ENCODE measurements around the gene PATJ.

Gene PATJ

DNA sequence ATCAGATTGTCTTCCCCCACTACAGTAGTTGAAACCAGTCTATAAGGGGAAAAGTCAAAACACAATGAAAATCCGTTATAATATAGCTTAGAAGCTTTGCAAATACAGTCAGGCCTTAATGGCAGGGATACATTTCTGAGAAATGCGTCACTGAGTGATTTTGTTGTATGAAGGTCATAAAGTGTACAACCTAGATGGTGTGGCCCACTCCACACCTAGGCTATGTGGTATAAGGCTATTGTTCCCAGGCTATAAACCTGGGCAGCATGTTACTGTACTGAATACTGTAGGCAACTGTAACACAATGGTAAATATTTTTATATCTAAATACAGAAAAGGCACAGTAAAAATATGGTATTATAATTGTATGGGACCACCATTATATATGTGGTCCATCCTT, 264.4 kb downstream of the PATJ start:
- Histone ChIP-seq H3K4me2 (ENCODE audit: low read depth, low read length, poor library complexity, severe bottlenecking) (no peak overlapping the region), H3K9me3 (ENCODE audit: insufficient read depth, low read length) (no peaks in the 10 kb centered on the region), H3K27ac (ENCODE audit: low read depth, low read length) (no peak overlapping the region), H3K79me2 (ENCODE audit: insufficient read depth, low read length) (no peaks in the 10 kb centered on the region), H3K36me3 (ENCODE audit: low read length) (no peaks in the 10 kb centered on the region), H3F3A (ENCODE audit: insufficient read depth) (no peaks in the 10 kb centered on the region), H3K27me3 (ENCODE audit: low read length) (no peaks in the 10 kb centered on the region), H3K9ac (ENCODE audit: low read length) (no peak overlapping the region), H4K20me1 (ENCODE audit: low read depth, low read length) (no peaks in the 10 kb centered on the region), H2AFZ (ENCODE audit: low read depth, low read length, severe bottlenecking) (no peak overlapping the region), H3K9me2 (replicated peaks; ENCODE audit: insufficient read depth, low read length) (no peaks in the 10 kb centered on the region), H3K4me3 (ENCODE audit: insufficient read depth, low read length, poor library complexity, severe bottlenecking) (no peak overlapping the region)
- no peak for TF ChIP-seq EZH2phosphoT487 (conservative IDR thresholded peaks at IDR 0.05; ENCODE audit: low read length)
- TF ChIP-seq, protein P1, sequence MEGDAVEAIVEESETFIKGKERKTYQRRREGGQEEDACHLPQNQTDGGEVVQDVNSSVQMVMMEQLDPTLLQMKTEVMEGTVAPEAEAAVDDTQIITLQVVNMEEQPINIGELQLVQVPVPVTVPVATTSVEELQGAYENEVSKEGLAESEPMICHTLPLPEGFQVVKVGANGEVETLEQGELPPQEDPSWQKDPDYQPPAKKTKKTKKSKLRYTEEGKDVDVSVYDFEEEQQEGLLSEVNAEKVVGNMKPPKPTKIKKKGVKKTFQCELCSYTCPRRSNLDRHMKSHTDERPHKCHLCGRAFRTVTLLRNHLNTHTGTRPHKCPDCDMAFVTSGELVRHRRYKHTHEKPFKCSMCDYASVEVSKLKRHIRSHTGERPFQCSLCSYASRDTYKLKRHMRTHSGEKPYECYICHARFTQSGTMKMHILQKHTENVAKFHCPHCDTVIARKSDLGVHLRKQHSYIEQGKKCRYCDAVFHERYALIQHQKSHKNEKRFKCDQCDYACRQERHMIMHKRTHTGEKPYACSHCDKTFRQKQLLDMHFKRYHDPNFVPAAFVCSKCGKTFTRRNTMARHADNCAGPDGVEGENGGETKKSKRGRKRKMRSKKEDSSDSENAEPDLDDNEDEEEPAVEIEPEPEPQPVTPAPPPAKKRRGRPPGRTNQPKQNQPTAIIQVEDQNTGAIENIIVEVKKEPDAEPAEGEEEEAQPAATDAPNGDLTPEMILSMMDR (IDR thresholded peaks at IDR 0.05; ENCODE audit: insufficient read depth, low read length, poor library complexity, severe bottlenecking): no peak

DNA sequence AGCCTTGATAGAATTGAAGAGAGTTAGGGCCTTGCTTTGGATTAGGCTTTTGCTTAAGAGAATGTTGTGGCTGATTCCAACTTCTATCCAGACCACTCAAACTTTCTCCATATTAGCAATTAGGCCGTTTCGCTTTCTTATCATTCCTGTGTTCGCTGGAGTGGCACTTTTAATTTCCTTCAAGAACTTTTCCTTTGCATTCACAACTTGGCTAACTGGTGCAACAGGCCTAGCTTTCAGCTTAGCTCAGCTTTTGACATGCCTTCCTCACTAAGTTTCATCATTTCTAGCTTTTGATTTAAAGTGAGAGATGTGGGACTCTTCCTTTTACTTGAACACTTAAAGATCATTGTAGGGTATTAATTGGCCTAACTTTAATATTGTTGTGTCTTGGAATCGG, 268.7 kb downstream of the PATJ start:
- Histone ChIP-seq H3F3A (ENCODE audit: insufficient read depth) (no peaks in the 10 kb centered on the region), H4K20me1 (ENCODE audit: low read depth, low read length) (no peaks in the 10 kb centered on the region), H3K9ac (ENCODE audit: low read length) (no peak overlapping the region), H3K4me2 (ENCODE audit: low read depth, low read length, poor library complexity, severe bottlenecking) (no peak overlapping the region), H3K36me3 (ENCODE audit: low read length) (no peaks in the 10 kb centered on the region), H3K9me3 (ENCODE audit: insufficient read depth, low read length) (no peaks in the 10 kb centered on the region), H3K27ac (ENCODE audit: low read depth, low read length) (no peak overlapping the region), H3K9me2 (replicated peaks; ENCODE audit: insufficient read depth, low read length) (no peaks in the 10 kb centered on the region), H3K27me3 (ENCODE audit: low read length) (no peaks in the 10 kb centered on the region), H3K4me3 (ENCODE audit: insufficient read depth, low read length, poor library complexity, severe bottlenecking) (no peak overlapping the region), H3K79me2 (ENCODE audit: insufficient read depth, low read length) (no peaks in the 10 kb centered on the region), H2AFZ (ENCODE audit: low read depth, low read length, severe bottlenecking) (no peak overlapping the region)
- TF ChIP-seq, protein P1 (IDR thresholded peaks at IDR 0.05; ENCODE audit: insufficient read depth, low read length, poor library complexity, severe bottlenecking): no peak
- no peak for TF ChIP-seq EZH2phosphoT487 (conservative IDR thresholded peaks at IDR 0.05; ENCODE audit: low read length)

DNA sequence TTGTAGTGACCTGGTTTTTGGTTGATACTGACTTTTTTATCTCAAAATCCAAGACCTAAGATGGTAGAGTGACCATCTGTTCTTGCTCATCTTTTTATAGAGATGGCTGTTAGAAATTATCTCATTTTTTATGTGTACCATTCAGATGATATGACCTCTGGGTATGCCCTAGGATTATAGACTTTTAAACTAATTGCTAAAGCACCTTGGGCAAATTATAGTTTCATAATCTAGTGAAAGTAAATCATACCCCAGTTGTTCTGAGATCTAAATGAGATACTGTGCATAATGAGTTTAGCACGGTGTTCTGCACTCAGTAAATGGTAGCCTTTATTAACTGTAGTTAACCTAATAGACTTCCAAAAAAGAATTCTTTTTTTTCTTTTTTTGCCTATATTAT, 269.8 kb downstream of the PATJ start:
- H3K79me2 ChIP-seq (ENCODE audit: insufficient read depth, low read length): no peaks in the 10 kb centered on the region
- H3K4me2 ChIP-seq (ENCODE audit: low read depth, low read length, poor library complexity, severe bottlenecking): no peak overlapping the region
- no peak overlapping the region for H2AFZ ChIP-seq (ENCODE audit: low read depth, low read length, severe bottlenecking)
- no peaks in the 10 kb centered on the region for H3K36me3 ChIP-seq (ENCODE audit: low read length)
- H3K9me3 ChIP-seq (ENCODE audit: insufficient read depth, low read length): no peaks in the 10 kb centered on the region
- H3K9me2 ChIP-seq (replicated peaks; ENCODE audit: insufficient read depth, low read length): no peaks in the 10 kb centered on the region
- H4K20me1 ChIP-seq (ENCODE audit: low read depth, low read length): no peaks in the 10 kb centered on the region
- TF ChIP-seq, protein P1 (IDR thresholded peaks at IDR 0.05; ENCODE audit: insufficient read depth, low read length, poor library complexity, severe bottlenecking): no peak
- TF ChIP-seq EZH2phosphoT487 (conservative IDR thresholded peaks at IDR 0.05; ENCODE audit: low read length): no peak
- no peaks in the 10 kb centered on the region for H3F3A ChIP-seq (ENCODE audit: insufficient read depth)
- no peak overlapping the region for H3K27ac ChIP-seq (ENCODE audit: low read depth, low read length)
- H3K9ac ChIP-seq (ENCODE audit: low read length): no peak overlapping the region
- H3K4me3 ChIP-seq (ENCODE audit: insufficient read depth, low read length, poor library complexity, severe bottlenecking): no peak overlapping the region
- no peaks in the 10 kb centered on the region for H3K27me3 ChIP-seq (ENCODE audit: low read length)

Measured in SU-DHL-6 (cell line).